Measurements from ENCODE around the gene KIAA0513. TPM values are rescaled to one million over a fixed set of nuclear protein-coding genes. Genes with fewer than 3 reads are reported as not detected.
A peak's percentile ranks its signal among the peaks of the same experiment; 100 is the strongest.

Gene KIAA0513
- total RNA-seq, 1 donor from 2014 or later, result 56.1 TPM

- TF ChIP-seq CTCF (IDR thresholded peaks at IDR 0.05; ENCODE audit: partially characterized antibody, unreplicated experiment), result no peak
- Mint-ChIP-seq H3K27me3 (ENCODE audit: unreplicated experiment) (peaks cover 5% of the 10 kb centered on the region), H3K4me1 (ENCODE audit: low read depth, unreplicated experiment) (peaks cover 11% of the 10 kb centered on the region), H3K27ac (ENCODE audit: unreplicated experiment) (no peak overlapping the region), H3K36me3 (ENCODE audit: unreplicated experiment) (peaks cover 15% of the 10 kb centered on the region), H3K4me3 (ENCODE audit: unreplicated experiment) (no peak overlapping the region), H3K9me3 (ENCODE audit: unreplicated experiment) (peaks cover 11% of the 10 kb centered on the region)
- DNase-seq, result no peak
Measured at GRCh38 chr16:85077039-85077438, 49.4 kb downstream of the KIAA0513 start.

GRCh38 chr16:85077576-85078125, 50.1 kb downstream of the KIAA0513 start:
- DNase-seq, result no peak
- TF ChIP-seq CTCF (IDR thresholded peaks at IDR 0.05; ENCODE audit: partially characterized antibody, unreplicated experiment), result no peak
- Mint-ChIP-seq H3K4me3 (ENCODE audit: unreplicated experiment) (no peak overlapping the region), H3K9me3 (ENCODE audit: unreplicated experiment) (peaks cover 11% of the 10 kb centered on the region), H3K27ac (ENCODE audit: unreplicated experiment) (no peak overlapping the region), H3K4me1 (ENCODE audit: low read depth, unreplicated experiment) (peaks cover 16% of the 10 kb centered on the region), H3K36me3 (ENCODE audit: unreplicated experiment) (peaks cover 15% of the 10 kb centered on the region), H3K27me3 (ENCODE audit: unreplicated experiment) (peaks cover 9% of the 10 kb centered on the region)

GRCh38 chr16:85078226-85078625, 50.6 kb downstream of the KIAA0513 start:
- no peak for TF ChIP-seq CTCF (IDR thresholded peaks at IDR 0.05; ENCODE audit: partially characterized antibody, unreplicated experiment)
- Mint-ChIP-seq H3K36me3 (ENCODE audit: unreplicated experiment) (peaks cover 15% of the 10 kb centered on the region), H3K27ac (ENCODE audit: unreplicated experiment) (peak overlapping the region; percentile 16), H3K4me3 (ENCODE audit: unreplicated experiment) (no peak overlapping the region), H3K9me3 (ENCODE audit: unreplicated experiment) (peaks cover 11% of the 10 kb centered on the region), H3K27me3 (ENCODE audit: unreplicated experiment) (peaks cover 9% of the 10 kb centered on the region), H3K4me1 (ENCODE audit: low read depth, unreplicated experiment) (peaks cover 18% of the 10 kb centered on the region)
- DNase-seq, result no peak

- Mint-ChIP-seq H3K27ac (ENCODE audit: unreplicated experiment) (no peak overlapping the region), H3K4me1 (ENCODE audit: low read depth, unreplicated experiment) (peaks cover 22% of the 10 kb centered on the region), H3K9me3 (ENCODE audit: unreplicated experiment) (peaks cover 11% of the 10 kb centered on the region), H3K36me3 (ENCODE audit: unreplicated experiment) (peaks cover 15% of the 10 kb centered on the region), H3K4me3 (ENCODE audit: unreplicated experiment) (no peak overlapping the region), H3K27me3 (ENCODE audit: unreplicated experiment) (peaks cover 9% of the 10 kb centered on the region)
- no peak for DNase-seq
- TF ChIP-seq CTCF (IDR thresholded peaks at IDR 0.05; ENCODE audit: partially characterized antibody, unreplicated experiment), result no peak
Measured at GRCh38 chr16:85078952-85079351, 51.4 kb downstream of the KIAA0513 start.

- H3K27ac Mint-ChIP-seq (ENCODE audit: unreplicated experiment), result no peak overlapping the region
- H3K4me3 Mint-ChIP-seq (ENCODE audit: unreplicated experiment), result no peak overlapping the region
- peaks cover 13% of the 10 kb centered on the region for H3K9me3 Mint-ChIP-seq (ENCODE audit: unreplicated experiment)
- peaks cover 15% of the 10 kb centered on the region for H3K36me3 Mint-ChIP-seq (ENCODE audit: unreplicated experiment)
- no peak for TF ChIP-seq CTCF (IDR thresholded peaks at IDR 0.05; ENCODE audit: partially characterized antibody, unreplicated experiment)
- no peak for DNase-seq
- peaks cover 12% of the 10 kb centered on the region for H3K27me3 Mint-ChIP-seq (ENCODE audit: unreplicated experiment)
- peaks cover 25% of the 10 kb centered on the region for H3K4me1 Mint-ChIP-seq (ENCODE audit: low read depth, unreplicated experiment)
Measured at GRCh38 chr16:85079785-85080570, 52.4 kb downstream of the KIAA0513 start.
